Measurements from ENCODE around the gene RPL10A.

DNA sequence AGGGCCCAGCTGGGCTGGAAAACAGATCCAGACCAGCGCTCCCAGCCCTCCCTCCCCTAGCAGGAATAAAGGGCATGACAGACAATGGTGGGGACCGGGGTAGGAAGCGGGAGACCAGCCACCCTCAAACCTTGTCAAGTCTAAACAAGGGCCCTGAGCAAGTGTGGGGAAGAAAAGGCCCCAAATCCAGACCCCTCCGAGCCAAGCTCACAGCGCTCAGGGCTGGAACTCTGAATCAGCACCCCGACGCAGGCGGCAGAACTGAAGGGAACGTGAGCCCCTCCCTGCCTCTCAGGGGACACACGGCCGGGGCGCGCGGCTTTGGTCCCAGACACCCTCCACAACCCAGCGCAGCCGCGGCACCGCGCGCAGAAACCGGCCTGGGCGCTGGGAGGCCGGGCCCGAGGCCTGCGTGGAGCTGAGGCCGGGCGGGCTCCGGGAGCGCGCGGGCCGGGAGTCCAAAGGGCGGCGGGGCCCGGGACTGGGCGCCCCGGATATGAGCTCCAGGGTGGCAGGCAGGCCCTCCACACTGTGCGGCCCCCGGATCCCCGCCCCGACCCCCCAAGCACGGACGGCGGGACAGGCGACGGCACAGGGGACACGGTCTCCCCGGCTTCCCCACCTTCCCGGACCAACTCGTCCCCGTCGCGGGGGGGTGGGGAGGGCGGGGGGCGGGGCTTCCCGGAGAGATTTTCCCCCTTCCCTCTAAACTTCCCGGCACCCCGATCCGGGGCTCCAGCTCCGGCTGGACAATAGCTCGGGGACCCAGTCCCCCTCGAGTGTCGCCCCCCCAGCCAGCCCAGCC is 28.0 kb downstream of the RPL10A start:
- TF ChIP-seq, protein P1, sequence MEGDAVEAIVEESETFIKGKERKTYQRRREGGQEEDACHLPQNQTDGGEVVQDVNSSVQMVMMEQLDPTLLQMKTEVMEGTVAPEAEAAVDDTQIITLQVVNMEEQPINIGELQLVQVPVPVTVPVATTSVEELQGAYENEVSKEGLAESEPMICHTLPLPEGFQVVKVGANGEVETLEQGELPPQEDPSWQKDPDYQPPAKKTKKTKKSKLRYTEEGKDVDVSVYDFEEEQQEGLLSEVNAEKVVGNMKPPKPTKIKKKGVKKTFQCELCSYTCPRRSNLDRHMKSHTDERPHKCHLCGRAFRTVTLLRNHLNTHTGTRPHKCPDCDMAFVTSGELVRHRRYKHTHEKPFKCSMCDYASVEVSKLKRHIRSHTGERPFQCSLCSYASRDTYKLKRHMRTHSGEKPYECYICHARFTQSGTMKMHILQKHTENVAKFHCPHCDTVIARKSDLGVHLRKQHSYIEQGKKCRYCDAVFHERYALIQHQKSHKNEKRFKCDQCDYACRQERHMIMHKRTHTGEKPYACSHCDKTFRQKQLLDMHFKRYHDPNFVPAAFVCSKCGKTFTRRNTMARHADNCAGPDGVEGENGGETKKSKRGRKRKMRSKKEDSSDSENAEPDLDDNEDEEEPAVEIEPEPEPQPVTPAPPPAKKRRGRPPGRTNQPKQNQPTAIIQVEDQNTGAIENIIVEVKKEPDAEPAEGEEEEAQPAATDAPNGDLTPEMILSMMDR (IDR thresholded peaks at IDR 0.05), result no peak
- TF ChIP-seq POLR2A (IDR thresholded peaks at IDR 0.05), result no peak
